ENCODE data around the gene CIT.

The CIT gene

DNA sequence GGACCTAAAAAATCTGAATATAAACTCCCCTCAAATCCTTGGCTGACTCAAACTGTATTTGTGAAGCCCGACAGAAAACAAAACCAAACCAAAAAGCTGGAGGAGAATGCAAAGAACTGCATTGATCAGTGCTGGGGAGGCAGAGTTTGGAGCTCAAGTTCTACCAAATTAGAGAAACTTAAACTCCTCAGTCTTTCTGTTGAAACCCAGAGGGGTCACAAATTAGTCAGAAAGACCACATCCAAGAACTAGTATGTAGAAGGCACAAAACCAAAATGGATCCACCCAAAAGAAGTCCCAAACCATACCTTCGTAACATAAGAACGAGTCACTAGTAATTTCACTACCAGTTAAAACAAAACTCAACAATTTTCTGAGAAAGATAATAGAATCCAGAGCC, 224.5 kb downstream of the CIT start:
- TF ChIP-seq EZH2phosphoT487 (IDR thresholded peaks at IDR 0.05; ENCODE audit: borderline replicate concordance) (no peak), CTCF (conservative IDR thresholded peaks at IDR 0.05; ENCODE audit: low read length) (no peak)
- no peak overlapping the region for H3K4me2 ChIP-seq (ENCODE audit: low read depth, low read length, poor library complexity, severe bottlenecking)
- H3K9me3 ChIP-seq (ENCODE audit: insufficient read depth, low read depth, low read length): peaks cover 8% of the 10 kb centered on the region; the same call in 1 of the 2 replicates
- no peak overlapping the region for H2AFZ ChIP-seq (ENCODE audit: low read length)
- no peaks in the 10 kb centered on the region for H3K79me2 ChIP-seq (ENCODE audit: insufficient read depth, low read length)
- H3F3A ChIP-seq (ENCODE audit: low read depth): no peaks in the 10 kb centered on the region
- H3K36me3 ChIP-seq (ENCODE audit: insufficient read depth, low read length): no peaks in the 10 kb centered on the region
- no peaks in the 10 kb centered on the region for H4K20me1 ChIP-seq (ENCODE audit: insufficient read depth, low read length, poor library complexity, severe bottlenecking)
- no peaks in the 10 kb centered on the region for H3K27me3 ChIP-seq (ENCODE audit: insufficient read depth, low read length, poor library complexity, severe bottlenecking)
- H3K9me2 ChIP-seq (replicated peaks; ENCODE audit: low read depth, low read length): no peaks in the 10 kb centered on the region
- H3K4me1 ChIP-seq (ENCODE audit: insufficient read depth, low read length, poor library complexity, severe bottlenecking): no peaks in the 10 kb centered on the region
- no peak overlapping the region for H3K4me3 ChIP-seq (ENCODE audit: low read length, poor library complexity, severe bottlenecking)
- no peak overlapping the region for H3K9ac ChIP-seq (ENCODE audit: low read depth, low read length, poor library complexity, severe bottlenecking)

GRCh38 chr12:119649202-119649808, 227.8 kb downstream of the CIT start:
- H2AFZ ChIP-seq (ENCODE audit: low read length): peak overlapping the region; percentile 75; the same call in 1 of the 2 replicates
- no peaks in the 10 kb centered on the region for H3F3A ChIP-seq (ENCODE audit: low read depth)
- no peak overlapping the region for H3K9ac ChIP-seq (ENCODE audit: low read depth, low read length, poor library complexity, severe bottlenecking)
- no peaks in the 10 kb centered on the region for H3K79me2 ChIP-seq (ENCODE audit: insufficient read depth, low read length)
- no peak overlapping the region for H3K4me2 ChIP-seq (ENCODE audit: low read depth, low read length, poor library complexity, severe bottlenecking)
- H3K9me2 ChIP-seq (replicated peaks; ENCODE audit: low read depth, low read length): no peaks in the 10 kb centered on the region
- no peaks in the 10 kb centered on the region for H4K20me1 ChIP-seq (ENCODE audit: insufficient read depth, low read length, poor library complexity, severe bottlenecking)
- peaks cover 4% of the 10 kb centered on the region; the same call in 1 of the 2 replicates for H3K9me3 ChIP-seq (ENCODE audit: insufficient read depth, low read depth, low read length)
- no peaks in the 10 kb centered on the region for H3K27me3 ChIP-seq (ENCODE audit: insufficient read depth, low read length, poor library complexity, severe bottlenecking)
- TF ChIP-seq EZH2phosphoT487 (IDR thresholded peaks at IDR 0.05; ENCODE audit: borderline replicate concordance) (no peak), CTCF (conservative IDR thresholded peaks at IDR 0.05; ENCODE audit: low read length) (peak; percentile 86)
- H3K36me3 ChIP-seq (ENCODE audit: insufficient read depth, low read length): no peaks in the 10 kb centered on the region
- no peak overlapping the region for H3K4me3 ChIP-seq (ENCODE audit: low read length, poor library complexity, severe bottlenecking)
- no peaks in the 10 kb centered on the region for H3K4me1 ChIP-seq (ENCODE audit: insufficient read depth, low read length, poor library complexity, severe bottlenecking)

- no peak overlapping the region for H2AFZ ChIP-seq (ENCODE audit: low read length)
- H3K4me1 ChIP-seq (ENCODE audit: insufficient read depth, low read length, poor library complexity, severe bottlenecking): no peaks in the 10 kb centered on the region
- TF ChIP-seq CTCF (conservative IDR thresholded peaks at IDR 0.05; ENCODE audit: low read length) (no peak), EZH2phosphoT487 (IDR thresholded peaks at IDR 0.05; ENCODE audit: borderline replicate concordance) (no peak)
These were observed 231.5 kb downstream of the CIT start for GRCh38 chr12:119645535-119646059.

More at GRCh38 chr12:119645535-119646059, 231.5 kb downstream of the CIT start:
- Histone ChIP-seq H3K4me2 (ENCODE audit: low read depth, low read length, poor library complexity, severe bottlenecking) (no peak overlapping the region), H3K79me2 (ENCODE audit: insufficient read depth, low read length) (no peaks in the 10 kb centered on the region), H3K9ac (ENCODE audit: low read depth, low read length, poor library complexity, severe bottlenecking) (no peak overlapping the region), H3K9me2 (replicated peaks; ENCODE audit: low read depth, low read length) (no peaks in the 10 kb centered on the region), H3K36me3 (ENCODE audit: insufficient read depth, low read length) (no peaks in the 10 kb centered on the region), H3K4me3 (ENCODE audit: low read length, poor library complexity, severe bottlenecking) (no peak overlapping the region), H4K20me1 (ENCODE audit: insufficient read depth, low read length, poor library complexity, severe bottlenecking) (no peaks in the 10 kb centered on the region), H3K9me3 (ENCODE audit: insufficient read depth, low read depth, low read length) (no peaks in the 10 kb centered on the region), H3F3A (ENCODE audit: low read depth) (no peaks in the 10 kb centered on the region), H3K27me3 (ENCODE audit: insufficient read depth, low read length, poor library complexity, severe bottlenecking) (no peaks in the 10 kb centered on the region)
